ENCODE data around the gene EFCAB6.

Gene EFCAB6

GRCh38 chr22:43818981-43819380, 6.9 kb upstream of the EFCAB6 start:
- Histone ChIP-seq H3K9ac (ENCODE audit: low read depth, low read length) (no peak overlapping the region), H3K27me3 (ENCODE audit: control insufficient read depth, insufficient read depth, low read length) (no peaks in the 10 kb centered on the region), H3K4me1 (ENCODE audit: control insufficient read depth, insufficient read depth, low read length) (peaks cover 18% of the 10 kb centered on the region), H3K9me3 (ENCODE audit: control insufficient read depth, insufficient read depth, low read length) (no peaks in the 10 kb centered on the region), H3K4me3 (ENCODE audit: low read depth, low read length) (no peak overlapping the region), H3K36me3 (ENCODE audit: control insufficient read depth, insufficient read depth, low read length) (no peaks in the 10 kb centered on the region)

- H3K4me3 ChIP-seq (ENCODE audit: low read depth, low read length): no peak overlapping the region
- no peaks in the 10 kb centered on the region for H3K27me3 ChIP-seq (ENCODE audit: control insufficient read depth, insufficient read depth, low read length)
- peaks cover 9% of the 10 kb centered on the region for H3K4me1 ChIP-seq (ENCODE audit: control insufficient read depth, insufficient read depth, low read length)
- H3K36me3 ChIP-seq (ENCODE audit: control insufficient read depth, insufficient read depth, low read length): no peaks in the 10 kb centered on the region
- no peak overlapping the region for H3K9ac ChIP-seq (ENCODE audit: low read depth, low read length)
- H3K9me3 ChIP-seq (ENCODE audit: control insufficient read depth, insufficient read depth, low read length): no peaks in the 10 kb centered on the region
These were observed 5.3 kb upstream of the EFCAB6 start for GRCh38 chr22:43817402-43817801.

- H3K9ac ChIP-seq (ENCODE audit: low read depth, low read length): no peak overlapping the region
- no peaks in the 10 kb centered on the region for H3K27me3 ChIP-seq (ENCODE audit: control insufficient read depth, insufficient read depth, low read length)
- no peaks in the 10 kb centered on the region for H3K36me3 ChIP-seq (ENCODE audit: control insufficient read depth, insufficient read depth, low read length)
- peaks cover 2% of the 10 kb centered on the region for H3K4me1 ChIP-seq (ENCODE audit: control insufficient read depth, insufficient read depth, low read length)
- H3K9me3 ChIP-seq (ENCODE audit: control insufficient read depth, insufficient read depth, low read length): no peaks in the 10 kb centered on the region
- no peak overlapping the region for H3K4me3 ChIP-seq (ENCODE audit: low read depth, low read length)
These were observed 2.2 kb upstream of the EFCAB6 start for GRCh38 chr22:43814264-43814663.

- Histone ChIP-seq H3K27me3 (ENCODE audit: control insufficient read depth, insufficient read depth, low read length) (no peaks in the 10 kb centered on the region), H3K36me3 (ENCODE audit: control insufficient read depth, insufficient read depth, low read length) (no peaks in the 10 kb centered on the region), H3K4me3 (ENCODE audit: low read depth, low read length) (peak overlapping the region; percentile 96), H3K4me1 (ENCODE audit: control insufficient read depth, insufficient read depth, low read length) (peaks cover 2% of the 10 kb centered on the region), H3K9ac (ENCODE audit: low read depth, low read length) (peak overlapping the region; percentile 95), H3K9me3 (ENCODE audit: control insufficient read depth, insufficient read depth, low read length) (no peaks in the 10 kb centered on the region)
These were observed 785 bp upstream of the EFCAB6 start for GRCh38 chr22:43812890-43813289.

GRCh38 chr22:43811777-43812148, 342 bp downstream of the EFCAB6 start:
- no peaks in the 10 kb centered on the region for H3K36me3 ChIP-seq (ENCODE audit: control insufficient read depth, insufficient read depth, low read length)
- H3K4me1 ChIP-seq (ENCODE audit: control insufficient read depth, insufficient read depth, low read length): peaks cover 2% of the 10 kb centered on the region
- H3K4me3 ChIP-seq (ENCODE audit: low read depth, low read length): peak overlapping the region; percentile 96
- H3K9me3 ChIP-seq (ENCODE audit: control insufficient read depth, insufficient read depth, low read length): no peaks in the 10 kb centered on the region
- H3K9ac ChIP-seq (ENCODE audit: low read depth, low read length): no peak overlapping the region
- no peaks in the 10 kb centered on the region for H3K27me3 ChIP-seq (ENCODE audit: control insufficient read depth, insufficient read depth, low read length)

GRCh38 chr22:43802897-43803495, 9.1 kb downstream of the EFCAB6 start:
- no peaks in the 10 kb centered on the region for H3K4me1 ChIP-seq (ENCODE audit: control insufficient read depth, insufficient read depth, low read length)
- H3K9ac ChIP-seq (ENCODE audit: low read depth, low read length): no peak overlapping the region
- H3K9me3 ChIP-seq (ENCODE audit: control insufficient read depth, insufficient read depth, low read length): no peaks in the 10 kb centered on the region
- H3K4me3 ChIP-seq (ENCODE audit: low read depth, low read length): no peak overlapping the region
- no peaks in the 10 kb centered on the region for H3K36me3 ChIP-seq (ENCODE audit: control insufficient read depth, insufficient read depth, low read length)
- no peaks in the 10 kb centered on the region for H3K27me3 ChIP-seq (ENCODE audit: control insufficient read depth, insufficient read depth, low read length)

- no peak overlapping the region for H3K4me3 ChIP-seq (ENCODE audit: low read depth, low read length)
- no peaks in the 10 kb centered on the region for H3K36me3 ChIP-seq (ENCODE audit: control insufficient read depth, insufficient read depth, low read length)
- peaks cover 2% of the 10 kb centered on the region for H3K4me1 ChIP-seq (ENCODE audit: control insufficient read depth, insufficient read depth, low read length)
- no peak overlapping the region for H3K9ac ChIP-seq (ENCODE audit: low read depth, low read length)
- H3K27me3 ChIP-seq (ENCODE audit: control insufficient read depth, insufficient read depth, low read length): no peaks in the 10 kb centered on the region
- no peaks in the 10 kb centered on the region for H3K9me3 ChIP-seq (ENCODE audit: control insufficient read depth, insufficient read depth, low read length)
These were observed 11.1 kb downstream of the EFCAB6 start for GRCh38 chr22:43800970-43801369.

- Histone ChIP-seq H3K9ac (ENCODE audit: low read depth, low read length) (no peak overlapping the region), H3K36me3 (ENCODE audit: control insufficient read depth, insufficient read depth, low read length) (no peaks in the 10 kb centered on the region), H3K4me3 (ENCODE audit: low read depth, low read length) (no peak overlapping the region), H3K9me3 (ENCODE audit: control insufficient read depth, insufficient read depth, low read length) (no peaks in the 10 kb centered on the region), H3K27me3 (ENCODE audit: control insufficient read depth, insufficient read depth, low read length) (no peaks in the 10 kb centered on the region), H3K4me1 (ENCODE audit: control insufficient read depth, insufficient read depth, low read length) (peaks cover 2% of the 10 kb centered on the region)
These were observed 13.6 kb downstream of the EFCAB6 start for GRCh38 chr22:43798492-43798891.

GRCh38 chr22:43796567-43796966, 15.5 kb downstream of the EFCAB6 start:
- Histone ChIP-seq H3K27me3 (ENCODE audit: control insufficient read depth, insufficient read depth, low read length) (no peaks in the 10 kb centered on the region), H3K36me3 (ENCODE audit: control insufficient read depth, insufficient read depth, low read length) (no peaks in the 10 kb centered on the region), H3K9ac (ENCODE audit: low read depth, low read length) (no peak overlapping the region), H3K4me3 (ENCODE audit: low read depth, low read length) (no peak overlapping the region), H3K4me1 (ENCODE audit: control insufficient read depth, insufficient read depth, low read length) (peaks cover 2% of the 10 kb centered on the region), H3K9me3 (ENCODE audit: control insufficient read depth, insufficient read depth, low read length) (no peaks in the 10 kb centered on the region)

- no peak overlapping the region for H3K9ac ChIP-seq (ENCODE audit: low read depth, low read length)
- H3K4me1 ChIP-seq (ENCODE audit: control insufficient read depth, insufficient read depth, low read length): peaks cover 2% of the 10 kb centered on the region
- H3K4me3 ChIP-seq (ENCODE audit: low read depth, low read length): no peak overlapping the region
- H3K27me3 ChIP-seq (ENCODE audit: control insufficient read depth, insufficient read depth, low read length): no peaks in the 10 kb centered on the region
- H3K9me3 ChIP-seq (ENCODE audit: control insufficient read depth, insufficient read depth, low read length): no peaks in the 10 kb centered on the region
- H3K36me3 ChIP-seq (ENCODE audit: control insufficient read depth, insufficient read depth, low read length): no peaks in the 10 kb centered on the region
These were observed 16.8 kb downstream of the EFCAB6 start for GRCh38 chr22:43795320-43795719.

- H3K4me1 ChIP-seq (ENCODE audit: control insufficient read depth, insufficient read depth, low read length): peaks cover 2% of the 10 kb centered on the region
- no peaks in the 10 kb centered on the region for H3K27me3 ChIP-seq (ENCODE audit: control insufficient read depth, insufficient read depth, low read length)
- no peaks in the 10 kb centered on the region for H3K36me3 ChIP-seq (ENCODE audit: control insufficient read depth, insufficient read depth, low read length)
- H3K9me3 ChIP-seq (ENCODE audit: control insufficient read depth, insufficient read depth, low read length): no peaks in the 10 kb centered on the region
- H3K4me3 ChIP-seq (ENCODE audit: low read depth, low read length): no peak overlapping the region
- no peak overlapping the region for H3K9ac ChIP-seq (ENCODE audit: low read depth, low read length)
These were observed 19.2 kb downstream of the EFCAB6 start for GRCh38 chr22:43792905-43793304.

- no peaks in the 10 kb centered on the region for H3K4me1 ChIP-seq (ENCODE audit: control insufficient read depth, insufficient read depth, low read length)
- H3K9me3 ChIP-seq (ENCODE audit: control insufficient read depth, insufficient read depth, low read length): no peaks in the 10 kb centered on the region
- H3K9ac ChIP-seq (ENCODE audit: low read depth, low read length): no peak overlapping the region
- no peaks in the 10 kb centered on the region for H3K27me3 ChIP-seq (ENCODE audit: control insufficient read depth, insufficient read depth, low read length)
- H3K36me3 ChIP-seq (ENCODE audit: control insufficient read depth, insufficient read depth, low read length): no peaks in the 10 kb centered on the region
- H3K4me3 ChIP-seq (ENCODE audit: low read depth, low read length): no peak overlapping the region
These were observed 22.7 kb downstream of the EFCAB6 start for GRCh38 chr22:43789452-43789851.

All from iPS-15b (cell line).